Uterus (tissue), 4 donors: ENCODE data around the gene ADORA1. TPM values are rescaled to one million over a fixed set of nuclear protein-coding genes. Genes with fewer than 3 reads are reported as not detected.

ENCODE experiments used
- DNase-seq, 2 donors: peaks; one replicate each; pipeline ENCODE4 v3.0.0-alpha.2; 2019 to 2020
- H3K27ac ChIP-seq, 2 donors: fragments of 200-600 bp; sonication (generic); 1 replicate in 1 of 2; 2 replicates in 1 of 2; pipeline ENCODE4 v1.5.1; 2016 to 2018
- H3K27me3 ChIP-seq, 2 donors: fragments of 200-600 bp; sonication (generic); one replicate each; pipeline ENCODE4 v1.5.1; 2018 to 2019; ENCODE audit warnings: control low read depth in 1 of 2
- H3K36me3 ChIP-seq, 2 donors: fragments of 200-600 bp; sonication (generic); one replicate each; pipeline ENCODE4 v1.5.1; 2019; ENCODE audit warnings: control low read depth in 1 of 2
- H3K4me1 ChIP-seq, 2 donors: fragments of 200-600 bp; sonication (generic); one replicate each; pipeline ENCODE4 v1.5.1; 2018 to 2019; ENCODE audit warnings: control low read depth in 1 of 2
- H3K4me3 ChIP-seq, 2 donors: fragments of 200-600 bp; sonication (generic); 1 replicate in 1 of 2; 2 replicates in 1 of 2; pipeline ENCODE4 v1.5.1; 2018 to 2019; ENCODE audit warnings: mild to moderate bottlenecking in 1 of 2
- H3K9me3 ChIP-seq, 2 donors: fragments of 200-600 bp; sonication (generic); one replicate each; pipeline ENCODE4 v1.5.1; 2019; ENCODE audit warnings: control low read depth in 1 of 2
- CTCF ChIP-seq, 4 experiments: fragments of 200-600 bp in 2 of 4; fragments of 450-650 bp in 2 of 4; sonication (generic) in 2 of 4; IDR thresholded peaks; one replicate each; pipeline ENCODE4 v1.5.1; 2016 to 2019; ENCODE audit warnings: antibody characterized with exemption in 4 of 4, mild to moderate bottlenecking in 2 of 4, moderate library complexity in 1 of 4
- POLR2A ChIP-seq, 2 donors: fragments of 450-650 bp; IDR thresholded peaks; one replicate each; pipeline ENCODE4 v1.6.1; 2016; ENCODE audit warnings: antibody characterized with exemption in 2 of 2, mild to moderate bottlenecking in 1 of 2, moderate library complexity in 1 of 2
- intact Hi-C: fragments of 100-400 bp; cut with DNase I; formaldehyde crosslinking; loops from one replicate; pipeline ENCODE4 v1.15.1; 2023; ENCODE audit warnings: low total_unique reads
- total RNA-seq, 4 donors: library from RNA; depleted of rRNA in 3 of 4; stranded (reverse); fragments of >200 nt in 3 of 4; gene quantifications; one replicate each; pipeline versions ENCODE4 v1.1.0 to v1.2.4, GENCODE V29; 2014 to 2023
- donor health status: DM: yes; HTN: yes; CAD: no.

The ADORA1 gene
- total RNA-seq, result 1 to 10 TPM in 2 of 4 donors, not detected in 2; 3.0 TPM

- peaks cover 3 to 13% of the 10 kb centered on the region in 2 donors for H3K4me1 ChIP-seq
- no peaks in the 10 kb centered on the region for H3K9me3 ChIP-seq
- no peaks in the 10 kb centered on the region for H3K27me3 ChIP-seq
- peak within 1 kb of the TSS; percentile 26 to 52 for H3K27ac ChIP-seq
- H3K4me3 ChIP-seq, result peak within 1 kb of the TSS; percentile 8 to 22
- TF ChIP-seq POLR2A (IDR thresholded peaks at IDR 0.05) (no peak), CTCF (IDR thresholded peaks at IDR 0.05) (peak in 1 of 4 experiments; percentile 1)
- no peaks in the 10 kb centered on the region for H3K36me3 ChIP-seq
- intact Hi-C loops, result no loop called here
- peak; percentile 52 to 60 for DNase-seq
Measured at GRCh38 chr1:203127666-203128430, at the start of gene ADORA1. TSS of gene ADORA1 (plus strand) at chr1:203127726. CDS start at chr1:203128842, 1,116 bp downstream.

- no peaks in the 10 kb centered on the region for H3K27me3 ChIP-seq
- DNase-seq, result no peak
- intact Hi-C loops, result no loop called here
Measured at GRCh38 chr1:203077956-203078355, 49.6 kb upstream of the ADORA1 start.

GRCh38 chr1:203078478-203078877 is 49.0 kb upstream of the ADORA1 start:
- no peaks in the 10 kb centered on the region for H3K27me3 ChIP-seq
- H3K27ac ChIP-seq, result no peak overlapping the region

More at GRCh38 chr1:203077956-203078355, 49.6 kb upstream of the ADORA1 start:
- no peak for TF ChIP-seq CTCF (IDR thresholded peaks at IDR 0.05)
- TF ChIP-seq POLR2A (IDR thresholded peaks at IDR 0.05), result no peak
- Histone ChIP-seq H3K9me3 (no peaks in the 10 kb centered on the region), H3K4me1 (no peaks in the 10 kb centered on the region), H3K27ac (no peak overlapping the region), H3K36me3 (no peaks in the 10 kb centered on the region), H3K4me3 (no peak overlapping the region)

DNA sequence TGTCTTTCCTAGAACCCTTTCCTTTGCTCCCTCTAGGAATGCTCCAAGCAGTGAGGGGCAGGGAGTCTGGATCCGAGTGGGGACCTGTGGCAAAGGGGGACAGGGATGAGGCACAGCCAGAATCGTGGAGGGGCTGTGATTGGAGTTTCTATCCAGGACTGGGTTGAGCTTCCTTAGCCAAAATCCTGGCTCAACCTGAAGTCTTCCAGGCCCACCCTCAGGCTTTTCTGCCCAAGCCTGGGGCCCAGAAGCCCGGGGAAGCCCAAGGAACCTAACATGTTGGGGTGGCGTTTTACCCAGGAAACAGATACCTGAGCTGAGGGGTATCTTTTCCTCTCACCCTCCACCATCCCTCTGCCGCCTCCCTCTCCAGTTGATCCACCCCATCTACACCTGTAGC is 47.1 kb upstream of the ADORA1 start:
- Histone ChIP-seq H3K4me3 (no peak overlapping the region), H3K9me3 (no peaks in the 10 kb centered on the region), H3K27ac (no peak overlapping the region), H3K27me3 (no peaks in the 10 kb centered on the region), H3K36me3 (no peaks in the 10 kb centered on the region), H3K4me1 (no peaks in the 10 kb centered on the region)
- intact Hi-C loops, result no loop called here
- no peak for TF ChIP-seq CTCF (IDR thresholded peaks at IDR 0.05)
- no peak for TF ChIP-seq POLR2A (IDR thresholded peaks at IDR 0.05)
- no peak for DNase-seq

More at GRCh38 chr1:203078478-203078877, 49.0 kb upstream of the ADORA1 start:
- Histone ChIP-seq H3K9me3 (no peaks in the 10 kb centered on the region), H3K4me3 (no peak overlapping the region), H3K4me1 (no peaks in the 10 kb centered on the region), H3K36me3 (no peaks in the 10 kb centered on the region)
- TF ChIP-seq CTCF (IDR thresholded peaks at IDR 0.05), result no peak
- no peak for DNase-seq
- intact Hi-C loops, result no loop called here

GRCh38 chr1:203081465-203082230 is 45.9 kb upstream of the ADORA1 start:
- H3K4me1 ChIP-seq, result no peaks in the 10 kb centered on the region

More at GRCh38 chr1:203081465-203082230, 45.9 kb upstream of the ADORA1 start:
- TF ChIP-seq POLR2A (IDR thresholded peaks at IDR 0.05), result no peak
- no peak for TF ChIP-seq CTCF (IDR thresholded peaks at IDR 0.05)
- Histone ChIP-seq H3K4me3 (no peak overlapping the region), H3K27ac (no peak overlapping the region), H3K27me3 (no peaks in the 10 kb centered on the region), H3K9me3 (no peaks in the 10 kb centered on the region), H3K36me3 (no peaks in the 10 kb centered on the region)
- no peak for DNase-seq
- intact Hi-C loops, result no loop called here
